Thyroid gland (tissue), 4 donors: ENCODE measurements around the gene COQ2.

Experiments
- POLR2A ChIP-seq, 2 donors: fragments of 450-650 bp; IDR thresholded peaks; one replicate each; pipeline ENCODE4 v1.6.1; 2017; ENCODE audit warnings: antibody characterized with exemption in 2 of 2, mild to moderate bottlenecking in 2 of 2, moderate library complexity in 1 of 2
- TF ChIP-seq, protein P1 (sequence below), 6 experiments: fragments of 200-600 bp in 3 of 6; fragments of 450-650 bp in 3 of 6; sonication (generic) in 3 of 6; IDR thresholded peaks; one replicate each; pipeline ENCODE4 v1.5.1; 2016 to 2019; ENCODE audit warnings: antibody characterized with exemption in 6 of 6, mild to moderate bottlenecking in 2 of 6, inconsistent platforms in 1 of 6, moderate library complexity in 1 of 6

DNA sequence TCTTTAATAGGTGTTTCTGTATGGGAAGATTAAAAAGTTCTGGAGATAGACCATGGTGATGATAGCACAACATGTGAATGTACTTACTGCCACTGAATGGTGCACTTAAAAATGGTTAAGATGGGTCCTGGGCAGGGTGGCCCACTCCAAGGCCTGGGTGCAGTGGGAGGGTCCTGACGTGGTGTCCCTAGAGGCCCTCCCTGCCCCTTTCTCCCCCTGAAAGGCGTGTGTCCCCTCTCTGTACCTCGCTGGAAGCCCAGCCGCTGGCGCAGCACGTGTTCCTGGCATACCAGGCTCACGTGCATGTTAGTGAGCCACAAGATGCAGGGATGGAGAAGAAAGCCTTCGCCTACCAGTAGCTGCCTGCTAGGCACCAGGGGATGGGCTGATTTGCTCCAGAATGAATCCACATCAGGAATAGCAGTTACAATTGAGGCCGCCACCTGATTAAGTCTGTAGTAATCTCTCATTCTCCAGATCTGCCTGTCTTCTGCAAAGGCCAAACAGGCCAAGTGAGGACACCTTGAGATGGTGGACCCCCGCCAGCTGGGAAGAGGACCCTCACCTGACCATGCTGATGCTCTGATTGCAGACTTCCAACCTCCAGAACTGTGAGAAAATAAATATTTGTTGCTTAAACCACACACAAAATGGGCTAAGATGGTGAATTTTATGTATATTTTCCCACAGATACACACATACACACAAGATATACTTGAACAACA, 67.5 kb downstream of the COQ2 start:
- TF ChIP-seq POLR2A (IDR thresholded peaks at IDR 0.05): no peak
- TF ChIP-seq, protein P1, sequence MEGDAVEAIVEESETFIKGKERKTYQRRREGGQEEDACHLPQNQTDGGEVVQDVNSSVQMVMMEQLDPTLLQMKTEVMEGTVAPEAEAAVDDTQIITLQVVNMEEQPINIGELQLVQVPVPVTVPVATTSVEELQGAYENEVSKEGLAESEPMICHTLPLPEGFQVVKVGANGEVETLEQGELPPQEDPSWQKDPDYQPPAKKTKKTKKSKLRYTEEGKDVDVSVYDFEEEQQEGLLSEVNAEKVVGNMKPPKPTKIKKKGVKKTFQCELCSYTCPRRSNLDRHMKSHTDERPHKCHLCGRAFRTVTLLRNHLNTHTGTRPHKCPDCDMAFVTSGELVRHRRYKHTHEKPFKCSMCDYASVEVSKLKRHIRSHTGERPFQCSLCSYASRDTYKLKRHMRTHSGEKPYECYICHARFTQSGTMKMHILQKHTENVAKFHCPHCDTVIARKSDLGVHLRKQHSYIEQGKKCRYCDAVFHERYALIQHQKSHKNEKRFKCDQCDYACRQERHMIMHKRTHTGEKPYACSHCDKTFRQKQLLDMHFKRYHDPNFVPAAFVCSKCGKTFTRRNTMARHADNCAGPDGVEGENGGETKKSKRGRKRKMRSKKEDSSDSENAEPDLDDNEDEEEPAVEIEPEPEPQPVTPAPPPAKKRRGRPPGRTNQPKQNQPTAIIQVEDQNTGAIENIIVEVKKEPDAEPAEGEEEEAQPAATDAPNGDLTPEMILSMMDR (IDR thresholded peaks at IDR 0.05): no peak
